ENCODE measurements around the gene CARD8.

GRCh38 chr19:48171710-48172109, 84.0 kb downstream of the CARD8 start:
- TF ChIP-seq, protein P1, sequence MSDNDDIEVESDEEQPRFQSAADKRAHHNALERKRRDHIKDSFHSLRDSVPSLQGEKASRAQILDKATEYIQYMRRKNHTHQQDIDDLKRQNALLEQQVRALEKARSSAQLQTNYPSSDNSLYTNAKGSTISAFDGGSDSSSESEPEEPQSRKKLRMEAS (IDR thresholded peaks at IDR 0.05; ENCODE audit: low read depth, low read length), result no peak
- TF ChIP-seq POLR2A (IDR thresholded peaks at IDR 0.05; ENCODE audit: extremely low read depth, insufficient read length), result no peak
- TF ChIP-seq, protein P2, sequence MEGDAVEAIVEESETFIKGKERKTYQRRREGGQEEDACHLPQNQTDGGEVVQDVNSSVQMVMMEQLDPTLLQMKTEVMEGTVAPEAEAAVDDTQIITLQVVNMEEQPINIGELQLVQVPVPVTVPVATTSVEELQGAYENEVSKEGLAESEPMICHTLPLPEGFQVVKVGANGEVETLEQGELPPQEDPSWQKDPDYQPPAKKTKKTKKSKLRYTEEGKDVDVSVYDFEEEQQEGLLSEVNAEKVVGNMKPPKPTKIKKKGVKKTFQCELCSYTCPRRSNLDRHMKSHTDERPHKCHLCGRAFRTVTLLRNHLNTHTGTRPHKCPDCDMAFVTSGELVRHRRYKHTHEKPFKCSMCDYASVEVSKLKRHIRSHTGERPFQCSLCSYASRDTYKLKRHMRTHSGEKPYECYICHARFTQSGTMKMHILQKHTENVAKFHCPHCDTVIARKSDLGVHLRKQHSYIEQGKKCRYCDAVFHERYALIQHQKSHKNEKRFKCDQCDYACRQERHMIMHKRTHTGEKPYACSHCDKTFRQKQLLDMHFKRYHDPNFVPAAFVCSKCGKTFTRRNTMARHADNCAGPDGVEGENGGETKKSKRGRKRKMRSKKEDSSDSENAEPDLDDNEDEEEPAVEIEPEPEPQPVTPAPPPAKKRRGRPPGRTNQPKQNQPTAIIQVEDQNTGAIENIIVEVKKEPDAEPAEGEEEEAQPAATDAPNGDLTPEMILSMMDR (IDR thresholded peaks at IDR 0.05; ENCODE audit: low read depth, low read length), result no peak
